ENCODE results near the gene FPR3.
A peak's percentile ranks its signal among the peaks of the same experiment; 100 is the strongest.

Gene FPR3

DNA sequence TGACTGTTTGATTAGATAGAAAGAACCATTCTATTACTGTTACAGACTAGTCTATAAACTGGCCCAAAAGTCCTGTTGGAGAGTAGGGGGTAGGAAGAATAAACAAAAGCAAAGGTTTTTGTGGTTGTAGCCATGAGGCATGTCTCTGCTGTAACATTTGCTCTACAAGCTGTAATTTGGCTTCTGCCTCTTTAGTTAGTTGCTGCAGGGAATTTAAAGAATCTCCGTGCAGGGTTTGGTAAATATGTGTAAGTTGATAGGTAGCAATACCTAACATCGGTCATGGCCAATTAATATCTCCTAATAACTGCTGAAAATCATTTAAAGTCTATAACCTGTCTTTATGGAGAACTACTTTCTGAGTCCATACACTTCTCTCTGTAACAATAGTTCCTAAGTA, 13.0 kb downstream of the FPR3 start:
- DNase-seq = no peak

- DNase-seq = peak; percentile 23
Measured at GRCh38 chr19:51808333-51808986, 13.5 kb downstream of the FPR3 start.

- no peak for DNase-seq
Measured at GRCh38 chr19:51809787-51810186, 14.8 kb downstream of the FPR3 start.

DNA sequence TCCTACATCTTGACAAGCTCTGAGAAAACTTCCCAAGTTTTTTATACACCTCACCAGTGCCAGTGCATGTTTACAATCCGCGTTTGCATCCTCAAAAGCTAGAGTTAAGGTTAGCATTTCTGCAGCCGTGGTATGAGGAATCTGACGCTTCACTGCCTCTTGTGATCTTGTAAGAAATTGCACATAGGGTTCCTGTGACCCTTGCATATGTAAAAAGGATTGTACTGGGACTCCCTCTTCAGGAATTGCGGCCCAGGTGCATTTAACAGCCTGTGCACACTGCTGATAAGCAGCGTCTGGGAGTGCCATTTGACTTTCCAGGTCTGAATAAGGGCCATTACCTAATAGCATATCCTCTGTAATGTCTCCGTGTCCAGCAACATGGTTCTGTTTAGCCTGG, 15.3 kb downstream of the FPR3 start:
- peak; percentile 39 for DNase-seq

- no peak for DNase-seq
Measured at GRCh38 chr19:51811344-51811743, 16.4 kb downstream of the FPR3 start.

- no peak for DNase-seq
Measured at GRCh38 chr19:51815043-51815442, 20.1 kb downstream of the FPR3 start.

- no peak for DNase-seq
Measured at GRCh38 chr19:51816711-51817110, 21.8 kb downstream of the FPR3 start.

DNA sequence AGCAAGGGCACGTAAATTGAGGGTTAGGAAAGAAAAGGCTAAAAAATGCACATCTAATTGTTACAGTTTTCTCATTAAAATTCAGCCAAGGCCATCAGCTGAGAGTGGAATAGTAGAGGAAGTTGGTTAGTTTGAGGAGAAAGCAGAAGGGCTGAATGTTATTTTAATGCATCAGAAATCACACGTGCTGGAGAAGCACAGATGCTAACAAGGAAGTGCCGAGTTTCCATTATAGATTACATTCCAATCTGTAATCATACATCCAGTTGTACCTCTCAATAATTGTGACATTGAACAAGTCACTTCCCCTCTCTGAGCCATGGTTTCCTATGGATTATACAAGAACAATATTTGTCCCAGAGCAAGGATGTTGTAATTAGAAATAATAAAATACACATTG, 25.1 kb downstream of the FPR3 start:
- DNase-seq = no peak

DNA sequence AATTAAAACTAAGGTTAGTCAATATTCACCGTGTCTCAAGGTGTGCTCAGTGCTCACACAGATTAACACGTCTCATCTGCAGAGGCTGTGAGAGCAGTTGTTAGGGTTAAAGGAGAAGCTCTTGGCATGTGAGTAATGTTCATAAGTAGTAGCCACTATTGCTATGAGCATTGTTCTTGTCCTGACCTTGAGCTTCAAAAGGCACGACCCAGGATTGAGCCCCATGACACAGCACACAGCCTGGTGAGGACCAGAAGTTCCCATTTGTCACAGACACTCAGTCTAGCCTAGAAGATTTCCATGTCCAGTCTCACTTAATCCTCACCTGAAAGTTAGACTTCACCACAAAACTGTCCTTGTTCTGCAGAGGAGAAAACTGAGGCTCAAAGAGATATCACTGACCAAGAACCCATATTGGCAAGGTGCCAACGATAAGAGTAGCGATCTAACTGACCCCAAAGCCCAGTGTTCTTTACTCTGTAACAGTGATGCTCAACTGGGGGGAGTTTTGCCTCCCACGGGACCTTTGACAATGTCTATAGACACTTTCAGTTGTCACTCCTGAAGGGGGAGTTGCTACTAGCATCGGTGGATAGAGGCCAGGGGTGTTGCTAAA, 26.0 kb downstream of the FPR3 start:
- DNase-seq = no peak

DNA sequence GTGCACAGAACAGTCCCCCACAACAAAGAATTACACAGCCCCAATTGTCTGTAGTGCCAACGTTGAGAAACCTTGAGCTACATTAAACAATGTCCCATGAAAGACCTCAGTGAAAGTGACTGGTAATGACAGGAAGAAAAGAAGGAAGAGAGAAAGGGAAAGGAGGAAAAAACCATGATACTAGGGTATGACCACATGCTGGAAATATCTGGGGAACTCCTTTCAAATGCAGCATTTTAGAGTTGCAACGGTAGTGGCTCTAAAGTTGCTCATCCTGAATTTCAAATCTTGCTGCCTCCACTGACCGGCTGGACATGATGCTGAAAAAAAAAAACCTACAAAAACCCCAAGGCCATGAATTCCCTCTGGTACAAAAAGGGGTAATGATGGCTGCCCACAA, 26.5 kb downstream of the FPR3 start:
- DNase-seq = no peak

GRCh38 chr19:51821921-51822320, 27.0 kb downstream of the FPR3 start:
- DNase-seq = no peak

- DNase-seq = no peak
Measured at GRCh38 chr19:51822325-51822724, 27.4 kb downstream of the FPR3 start.

- no peak for DNase-seq
Measured at GRCh38 chr19:51822946-51823345, 28.0 kb downstream of the FPR3 start.

DNA sequence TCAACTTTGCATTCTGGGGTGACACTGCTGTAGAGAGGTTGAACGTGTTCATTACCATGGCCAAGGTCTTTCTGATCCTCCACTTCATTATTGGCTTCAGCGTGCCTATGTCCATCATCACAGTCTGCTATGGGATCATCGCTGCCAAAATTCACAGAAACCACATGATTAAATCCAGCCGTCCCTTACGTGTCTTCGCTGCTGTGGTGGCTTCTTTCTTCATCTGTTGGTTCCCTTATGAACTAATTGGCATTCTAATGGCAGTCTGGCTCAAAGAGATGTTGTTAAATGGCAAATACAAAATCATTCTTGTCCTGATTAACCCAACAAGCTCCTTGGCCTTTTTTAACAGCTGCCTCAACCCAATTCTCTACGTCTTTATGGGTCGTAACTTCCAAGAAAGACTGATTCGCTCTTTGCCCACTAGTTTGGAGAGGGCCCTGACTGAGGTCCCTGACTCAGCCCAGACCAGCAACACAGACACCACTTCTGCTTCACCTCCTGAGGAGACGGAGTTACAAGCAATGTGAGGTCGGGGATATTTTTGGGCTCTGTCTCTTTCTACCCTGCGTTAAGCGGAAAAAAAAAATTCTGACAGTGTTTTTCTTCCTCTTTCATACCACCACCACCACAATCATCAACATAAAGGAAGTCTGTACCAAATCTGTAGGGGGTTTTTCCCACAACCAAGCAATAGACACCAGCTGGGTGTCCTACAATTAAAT, 29.5 kb downstream of the FPR3 start:
- no peak for DNase-seq

DNA sequence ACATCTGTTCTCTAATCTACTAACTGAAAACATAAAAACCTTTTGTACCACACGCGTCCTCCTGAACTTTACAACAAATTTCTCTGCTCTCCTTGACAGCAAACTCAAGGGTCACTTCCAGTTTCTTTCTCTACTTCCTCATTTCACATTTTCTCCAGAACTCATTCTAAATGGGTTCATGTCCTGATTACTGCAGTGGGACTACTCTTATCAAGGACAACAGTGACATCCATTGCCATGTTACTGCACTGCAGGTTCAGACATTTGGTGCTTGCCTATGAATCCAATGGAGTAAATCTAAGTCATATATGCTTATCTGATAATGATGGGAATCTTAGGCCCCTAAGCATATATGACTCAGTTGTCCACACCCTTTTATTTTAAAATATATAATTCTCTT, 35.3 kb downstream of the FPR3 start:
- DNase-seq = no peak

GRCh38 chr19:51837145-51837544, 42.2 kb downstream of the FPR3 start:
- no peak for DNase-seq

DNA sequence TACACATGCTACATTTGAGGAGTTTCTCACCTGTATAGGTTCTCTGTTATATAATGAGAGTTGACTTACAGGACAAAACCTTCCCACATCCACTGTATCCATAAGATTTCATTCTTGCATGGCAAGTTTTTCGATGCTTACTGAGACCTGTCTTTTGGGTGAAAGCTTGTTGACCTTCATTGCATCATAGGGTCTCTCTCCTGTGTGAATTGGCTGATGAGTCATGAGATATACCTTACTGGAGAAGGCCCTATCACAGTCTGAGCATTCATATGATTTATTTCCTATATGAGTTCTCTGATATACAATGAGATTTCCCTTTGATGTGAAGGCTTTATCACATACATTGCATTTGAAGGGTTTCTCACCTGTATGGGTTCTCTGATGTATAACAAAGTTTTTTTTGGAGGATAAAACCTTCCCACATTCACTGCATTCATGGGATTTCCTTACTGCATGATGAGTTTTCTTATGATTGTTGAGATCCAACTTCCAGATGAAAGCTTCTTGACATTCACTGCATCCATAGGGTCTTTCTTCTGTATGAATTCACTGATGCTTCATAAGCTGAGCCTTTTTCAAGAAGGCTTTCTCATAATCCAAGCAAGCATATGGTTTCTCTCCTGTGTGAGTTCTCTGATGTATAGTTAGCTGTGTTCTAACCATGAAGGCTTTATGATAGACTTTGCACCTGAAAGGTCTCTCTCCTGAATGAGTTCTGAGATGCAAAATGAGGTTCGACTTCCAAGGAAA, 67.1 kb downstream of the FPR3 start:
- DNase-seq = no peak

GRCh38 chr19:51873097-51873496, 78.1 kb downstream of the FPR3 start:
- no peak for DNase-seq

All from NCI-H69 (cell line).